ENCODE data around the gene SYMPK. TPM values are rescaled to one million over a fixed set of nuclear protein-coding genes. Genes with fewer than 3 reads are reported as not detected.

SYMPK gene
- total RNA-seq, 2 experiments from 2014 or later, result 84.4 to 118 TPM

GRCh38 chr19:45772912-45773311, 90.0 kb downstream of the SYMPK start:
- H3K4me1 ChIP-seq (ENCODE audit: insufficient read depth, low read length, poor library complexity, severe bottlenecking), result peaks cover 30% of the 10 kb centered on the region
- H3K27ac ChIP-seq (ENCODE audit: low read depth, low read length, poor library complexity, severe bottlenecking), result peak overlapping the region; percentile 26
- BruUV-seq (replicated peaks), result no TSS peak
- no peak overlapping the region for H2AFZ ChIP-seq (ENCODE audit: low read length)
- no peak for DNase-seq (ENCODE audit: low spot score)
- no peak for TF ChIP-seq CTCF (conservative IDR thresholded peaks at IDR 0.05; ENCODE audit: low read length)
- TF ChIP-seq EZH2phosphoT487 (IDR thresholded peaks at IDR 0.05; ENCODE audit: borderline replicate concordance, low read depth, low read length), result no peak
- peaks cover 7% of the 10 kb centered on the region; the same call in 1 of the 2 replicates for H3K36me3 ChIP-seq (ENCODE audit: insufficient read depth, low read length)
- 0 out of 2 replicates have a peak overlapping the region, but pooled peaks have one; percentile 3 for H3K4me2 ChIP-seq (ENCODE audit: low read length)
- POLR2A ChIA-PET, result no interaction called here
- intact Hi-C loops (cut with micrococcal nuclease; ENCODE audit: unreplicated experiment), result loop anchor here (5.0 kb wide), 1 partner anchor 81 kb away; the partner anchor contains the start of genes QPCTL and SNRPD2
- H3K9me3 ChIP-seq (ENCODE audit: low read length), result no peaks in the 10 kb centered on the region
- H3K79me2 ChIP-seq (ENCODE audit: insufficient read depth, low read depth, low read length), result no peaks in the 10 kb centered on the region
- H4K20me1 ChIP-seq (ENCODE audit: insufficient read depth, low read length), result no peaks in the 10 kb centered on the region
- H3K4me3 ChIP-seq (ENCODE audit: low read depth, low read length, poor library complexity, severe bottlenecking), result no peak overlapping the region
- CTCF ChIA-PET (ENCODE audit: unreplicated experiment), result no interaction called here
- no peaks in the 10 kb centered on the region for H3K9me2 ChIP-seq (ENCODE audit: insufficient read depth, low read length)

GRCh38 chr19:45772130-45772840, 90.7 kb downstream of the SYMPK start:
- CTCF ChIA-PET (ENCODE audit: unreplicated experiment), result no interaction called here
- POLR2A ChIA-PET, result no interaction called here

More at GRCh38 chr19:45772130-45772840, 90.7 kb downstream of the SYMPK start:
- H3K9me2 ChIP-seq (ENCODE audit: insufficient read depth, low read length), result no peaks in the 10 kb centered on the region
- DNase-seq (ENCODE audit: low spot score), result no peak
- no peak overlapping the region for H3K27ac ChIP-seq (ENCODE audit: low read depth, low read length, poor library complexity, severe bottlenecking)
- no peak for TF ChIP-seq CTCF (conservative IDR thresholded peaks at IDR 0.05; ENCODE audit: low read length)
- no peak for TF ChIP-seq EZH2phosphoT487 (IDR thresholded peaks at IDR 0.05; ENCODE audit: borderline replicate concordance, low read depth, low read length)
- H3K9me3 ChIP-seq (ENCODE audit: low read length), result no peaks in the 10 kb centered on the region
- H2AFZ ChIP-seq (ENCODE audit: low read length), result no peak overlapping the region
- peaks cover 5% of the 10 kb centered on the region; the same call in 1 of the 2 replicates for H3K36me3 ChIP-seq (ENCODE audit: insufficient read depth, low read length)
- no peaks in the 10 kb centered on the region for H3K79me2 ChIP-seq (ENCODE audit: insufficient read depth, low read depth, low read length)
- intact Hi-C loops (cut with micrococcal nuclease; ENCODE audit: unreplicated experiment), result loop anchor here (5.0 kb wide), 1 partner anchor 80 kb away; the partner anchor contains the start of genes QPCTL and SNRPD2
- no peaks in the 10 kb centered on the region for H4K20me1 ChIP-seq (ENCODE audit: insufficient read depth, low read length)
- no peak overlapping the region for H3K4me3 ChIP-seq (ENCODE audit: low read depth, low read length, poor library complexity, severe bottlenecking)
- H3K4me2 ChIP-seq (ENCODE audit: low read length), result no peak overlapping the region
- no TSS peak for BruUV-seq (replicated peaks)
- H3K4me1 ChIP-seq (ENCODE audit: insufficient read depth, low read length, poor library complexity, severe bottlenecking), result peaks cover 33% of the 10 kb centered on the region

Measured in OCI-LY7 (cell line).